ENCODE results near the gene CBY3. TPM values are rescaled to one million over a fixed set of nuclear protein-coding genes. Genes with fewer than 3 reads are reported as not detected.

CBY3 gene
- total and polyA plus RNA-seq, 2 of the 13 experiments (the other 11 are each of a cell fraction or from before 2014, with no cell fraction given): not detected

- 0 out of 2 replicates have a peak, but pooled peaks have one; percentile 15 for TF ChIP-seq STAT5B (CRISPR knock-in tag; IDR thresholded peaks at IDR 0.05)
- peak; percentile 99 for TF ChIP-seq SP4 (CRISPR knock-in tag; IDR thresholded peaks at IDR 0.05)
- TF ChIP-seq MYC (CRISPR knock-in tag; IDR thresholded peaks at IDR 0.05; ENCODE audit: borderline replicate concordance): no peak
- no peak for TF ChIP-seq ZNF576 (CRISPR knock-in tag; IDR thresholded peaks at IDR 0.05)
- TF ChIP-seq NCOA2 (CRISPR knock-in tag; IDR thresholded peaks at IDR 0.05): no peak
- no peak; the same call in 1 of the 2 replicates for TF ChIP-seq ZNF354B (CRISPR knock-in tag; IDR thresholded peaks at IDR 0.05)
- TF ChIP-seq NKX3-1 (CRISPR knock-in tag; IDR thresholded peaks at IDR 0.05): no peak
- TF ChIP-seq ARID2 (CRISPR knock-in tag; IDR thresholded peaks at IDR 0.05; ENCODE audit: borderline replicate concordance): no peak
- peak; percentile 74; the same call in 1 of the 2 replicates for TF ChIP-seq POGK (CRISPR knock-in tag; conservative IDR thresholded peaks at IDR 0.05)
- peak; percentile 63; the same call in 1 of the 2 replicates for TF ChIP-seq ZNF350 (CRISPR knock-in tag; IDR thresholded peaks at IDR 0.05; ENCODE audit: borderline replicate concordance, low read depth)
- TF ChIP-seq NR2F2 (IDR thresholded peaks at IDR 0.05; ENCODE audit: borderline replicate concordance, low read depth): no peak
- TF ChIP-seq SNAPC2 (CRISPR knock-in tag; IDR thresholded peaks at IDR 0.05): no peak
- no peak for TF ChIP-seq FOSL1 (CRISPR knock-in tag; IDR thresholded peaks at IDR 0.05; ENCODE audit: borderline replicate concordance)
- 0 out of 2 replicates have a peak, but pooled peaks have one; percentile 30 for TF ChIP-seq ZBTB43 (CRISPR knock-in tag; conservative IDR thresholded peaks at IDR 0.05)
- no peak for TF ChIP-seq CBX1 (IDR thresholded peaks at IDR 0.05; ENCODE audit: low read depth)
- no peak; the same call in 1 of the 2 replicates for TF ChIP-seq EEA1 (CRISPR knock-in tag; IDR thresholded peaks at IDR 0.05; ENCODE audit: borderline replicate concordance)
- TF ChIP-seq TOPORS (CRISPR knock-in tag; IDR thresholded peaks at IDR 0.05): peak; percentile 40; the same call in 1 of the 2 replicates
- TF ChIP-seq PAXIP1 (CRISPR knock-in tag; conservative IDR thresholded peaks at IDR 0.05): peak; percentile 41; the same call in 1 of the 2 replicates
- no peak for TF ChIP-seq ZNF549 (CRISPR knock-in tag; IDR thresholded peaks at IDR 0.05)
- no peak for TF ChIP-seq ZNF101 (CRISPR knock-in tag; IDR thresholded peaks at IDR 0.05; ENCODE audit: borderline replicate concordance, low read depth)
- TF ChIP-seq TSC22D2 (CRISPR knock-in tag; IDR thresholded peaks at IDR 0.05; ENCODE audit: borderline replicate concordance): no peak; the same call in 1 of the 2 replicates
- no peak for TF ChIP-seq MTF1 (CRISPR knock-in tag; IDR thresholded peaks at IDR 0.05)
- TF ChIP-seq ZNF558 (CRISPR knock-in tag; IDR thresholded peaks at IDR 0.05; ENCODE audit: borderline replicate concordance): 0 out of 2 replicates have a peak, but pooled peaks have one; percentile 34
These were observed 17.4 kb upstream of the CBY3 start (continued) for GRCh38 chr5:179697993-179698934.

All from HepG2 (cell line).